ENCODE data around the gene TMEM220.

- no peak for TF ChIP-seq EZH2 (IDR thresholded peaks at IDR 0.05; ENCODE audit: insufficient read depth, poor library complexity, severe bottlenecking)
- no peak for TF ChIP-seq EZH2phosphoT487 (IDR thresholded peaks at IDR 0.05; ENCODE audit: insufficient read depth, low read depth)
Observed at GRCh38 chr17:10718547-10718946, 11.3 kb downstream of the TMEM220 start.

All from GM23248 (cell line).